OCI-LY1 (cell line): Measurements from ENCODE around the gene THOC1.

ENCODE experiments used
- EZH2 ChIP-seq: fragments of 200-600 bp; sonication (generic), shearing (Covaris generic); IDR thresholded peaks from 2 replicates; pipeline ENCODE4 v1.8.0; 2017; ENCODE audit warnings: borderline replicate concordance, mixed run types, mild to moderate bottlenecking, antibody characterized with exemption, low read length, moderate library complexity, mixed read lengths
- TF ChIP-seq, protein P1 (sequence below): fragments of 200-600 bp; sonication (generic), shearing (Covaris generic); IDR thresholded peaks from 2 replicates; pipeline ENCODE4 v1.5.1; 2017; ENCODE audit warnings: mild to moderate bottlenecking, antibody characterized with exemption, low read length, moderate library complexity, mixed read lengths

- TF ChIP-seq, protein P1, sequence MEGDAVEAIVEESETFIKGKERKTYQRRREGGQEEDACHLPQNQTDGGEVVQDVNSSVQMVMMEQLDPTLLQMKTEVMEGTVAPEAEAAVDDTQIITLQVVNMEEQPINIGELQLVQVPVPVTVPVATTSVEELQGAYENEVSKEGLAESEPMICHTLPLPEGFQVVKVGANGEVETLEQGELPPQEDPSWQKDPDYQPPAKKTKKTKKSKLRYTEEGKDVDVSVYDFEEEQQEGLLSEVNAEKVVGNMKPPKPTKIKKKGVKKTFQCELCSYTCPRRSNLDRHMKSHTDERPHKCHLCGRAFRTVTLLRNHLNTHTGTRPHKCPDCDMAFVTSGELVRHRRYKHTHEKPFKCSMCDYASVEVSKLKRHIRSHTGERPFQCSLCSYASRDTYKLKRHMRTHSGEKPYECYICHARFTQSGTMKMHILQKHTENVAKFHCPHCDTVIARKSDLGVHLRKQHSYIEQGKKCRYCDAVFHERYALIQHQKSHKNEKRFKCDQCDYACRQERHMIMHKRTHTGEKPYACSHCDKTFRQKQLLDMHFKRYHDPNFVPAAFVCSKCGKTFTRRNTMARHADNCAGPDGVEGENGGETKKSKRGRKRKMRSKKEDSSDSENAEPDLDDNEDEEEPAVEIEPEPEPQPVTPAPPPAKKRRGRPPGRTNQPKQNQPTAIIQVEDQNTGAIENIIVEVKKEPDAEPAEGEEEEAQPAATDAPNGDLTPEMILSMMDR = no peak
- no peak for TF ChIP-seq EZH2
These were observed 95.5 kb downstream of the THOC1 start for GRCh38 chr18:172361-172760.
